ENCODE data around the gene CKS2.
"Not testable (repeated sequence)": the region's sequence is repeated elsewhere in the genome, so short reads cannot be mapped to it uniquely, and the experiment has no call there.

CKS2 gene

DNA sequence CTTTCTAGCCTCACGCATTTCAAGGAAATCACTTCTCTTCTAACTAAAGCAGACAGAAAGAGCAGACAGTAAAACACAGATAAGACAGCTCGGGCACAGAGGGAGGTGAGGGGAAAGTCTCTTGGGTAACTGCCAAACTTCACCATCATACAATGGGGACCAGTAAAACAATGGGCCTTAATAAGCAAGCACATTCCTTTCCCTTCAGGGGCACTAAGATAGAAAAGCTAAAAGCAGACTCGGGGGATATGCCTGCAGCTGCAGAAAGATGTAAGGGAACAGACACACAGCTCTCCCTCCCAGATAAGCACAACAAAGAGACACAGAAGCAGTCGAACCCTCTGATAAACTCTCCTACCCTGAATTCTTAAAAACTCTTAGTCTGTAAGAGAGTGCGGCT is 15.6 kb upstream of the CKS2 start:
- no peak for DNase-seq
- Mint-ChIP-seq H3K4me3 (no peak overlapping the region), H3K9me3 (peaks cover 0 to 9% of the 10 kb centered on the region in 2 donors), H3K27me3 (peaks cover 0 to 3% of the 10 kb centered on the region in 2 donors), H3K36me3 (peaks cover 3 to 4% of the 10 kb centered on the region in 2 donors), H3K27ac (no peak overlapping the region), H3K4me1 (no peaks in the 10 kb centered on the region)
- no peak for ATAC-seq (replicated peaks)

DNA sequence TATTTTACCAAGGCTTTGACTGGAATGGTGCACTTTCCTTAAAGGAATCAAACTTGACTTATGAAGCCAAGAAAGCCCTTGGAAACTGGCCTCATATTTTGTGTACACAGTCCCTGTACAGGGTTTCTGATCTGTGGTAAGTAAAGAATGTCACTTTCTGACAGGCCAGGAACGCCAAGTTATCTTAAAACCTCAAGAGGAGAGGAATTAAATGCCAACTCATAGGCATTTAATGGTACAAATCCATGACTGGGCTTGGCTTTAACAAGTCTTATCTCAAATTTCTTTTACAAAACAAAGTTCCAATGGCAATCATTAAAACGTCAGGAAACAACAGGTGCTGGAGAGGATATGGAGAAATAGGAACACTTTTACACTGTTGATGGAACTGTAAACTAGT is 9.0 kb upstream of the CKS2 start:
- DNase-seq; H3K4me3 Mint-ChIP-seq; ATAC-seq (replicated peaks); H3K36me3 Mint-ChIP-seq; H3K27ac Mint-ChIP-seq; H3K27me3 Mint-ChIP-seq; H3K9me3 Mint-ChIP-seq: not testable (repeated sequence)
- peaks cover 6 to 13% of the 10 kb centered on the region in 2 donors for H3K4me1 Mint-ChIP-seq

DNA sequence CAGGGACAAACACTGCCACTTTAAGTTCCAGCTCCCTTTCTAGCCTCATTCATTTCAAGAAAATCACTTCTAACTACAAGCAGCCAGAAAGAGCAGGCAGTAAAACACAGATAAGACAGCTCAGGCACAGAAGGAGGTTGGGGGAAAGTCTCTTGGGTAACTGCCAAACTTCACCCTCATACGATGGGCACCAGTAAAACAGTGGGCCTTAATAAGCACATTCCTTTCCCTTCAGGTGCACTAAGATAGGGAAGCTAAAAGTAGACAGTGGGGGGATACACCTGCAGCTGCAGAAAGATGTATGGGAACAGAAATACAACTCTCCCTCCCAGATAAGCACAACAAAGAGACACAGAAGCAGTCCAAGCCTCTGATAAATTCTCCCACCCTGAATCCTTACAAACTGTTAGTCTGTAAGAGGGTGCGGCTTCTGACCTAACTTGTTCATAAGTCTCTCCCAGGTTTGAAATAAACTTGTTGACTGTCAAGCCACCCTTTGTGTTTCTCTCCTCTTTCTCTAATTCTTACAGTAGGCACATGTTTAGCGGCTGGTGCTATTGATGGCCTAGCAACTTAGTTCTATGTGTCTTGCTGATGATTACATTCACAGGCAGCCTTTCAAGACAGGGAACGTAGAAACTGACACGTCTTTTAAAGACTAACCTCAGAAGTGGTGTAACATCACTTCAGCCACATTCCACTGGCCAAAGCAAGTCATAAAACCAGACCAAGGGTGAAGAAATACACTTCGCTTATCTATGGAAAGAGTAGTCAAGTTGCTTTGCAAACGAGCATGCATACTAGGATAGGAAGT is 6.8 kb upstream of the CKS2 start:
- Mint-ChIP-seq H3K27me3 (no peaks in the 10 kb centered on the region), H3K36me3 (peaks cover 10 to 14% of the 10 kb centered on the region in 2 donors), H3K9me3 (no peaks in the 10 kb centered on the region), H3K27ac (no peak overlapping the region), H3K4me1 (peaks cover 8 to 13% of the 10 kb centered on the region in 2 donors), H3K4me3 (no peak overlapping the region)
- DNase-seq: no peak
- ATAC-seq (replicated peaks): no peak

DNA sequence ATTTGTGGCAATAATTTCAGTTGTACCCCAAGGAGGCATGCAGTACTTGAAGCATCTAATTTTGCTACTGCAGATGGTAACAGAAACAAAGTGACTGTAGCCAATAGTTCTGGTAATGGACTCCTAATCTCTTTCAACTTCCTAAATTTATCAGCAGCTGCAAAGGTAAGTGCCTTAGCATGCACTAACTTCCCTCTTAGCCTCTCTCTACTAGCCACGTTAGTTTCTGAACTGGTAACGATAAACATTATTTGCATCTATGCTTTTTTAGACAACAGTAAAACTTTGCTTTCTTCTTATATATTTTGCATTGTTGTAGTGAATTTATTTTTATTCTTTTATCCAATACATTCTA is 6.2 kb upstream of the CKS2 start:
- Mint-ChIP-seq H3K4me1 (peaks cover 8 to 19% of the 10 kb centered on the region in 2 donors), H3K27ac (no peak overlapping the region), H3K27me3 (no peaks in the 10 kb centered on the region), H3K36me3 (peaks cover 14 to 16% of the 10 kb centered on the region in 2 donors), H3K4me3 (no peak overlapping the region), H3K9me3 (no peaks in the 10 kb centered on the region)
- ATAC-seq (replicated peaks): no peak
- DNase-seq: no peak

DNA sequence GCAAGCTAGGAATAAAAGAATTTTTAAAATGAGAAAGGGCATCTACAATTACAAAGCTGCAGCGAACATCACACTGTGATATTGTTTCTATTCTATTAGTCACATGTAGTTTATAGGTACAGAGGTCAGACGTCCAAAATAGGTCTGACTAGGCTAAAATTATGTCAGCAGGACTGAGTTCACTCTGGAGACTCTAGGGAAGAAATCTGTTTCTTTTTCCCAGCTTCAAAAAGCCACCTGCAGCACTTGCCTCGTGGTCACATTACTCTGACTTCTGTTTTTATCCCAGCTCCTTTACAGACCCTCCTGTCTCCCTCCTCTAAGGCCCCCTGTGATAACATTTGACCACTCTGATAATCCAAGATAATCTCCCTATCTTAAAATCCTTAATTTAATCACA is 5.1 kb upstream of the CKS2 start:
- Mint-ChIP-seq H3K4me1 (peaks cover 8 to 21% of the 10 kb centered on the region in 2 donors), H3K27ac (no peak overlapping the region), H3K36me3 (peaks cover 17 to 18% of the 10 kb centered on the region in 2 donors), H3K9me3 (no peaks in the 10 kb centered on the region), H3K4me3 (no peak overlapping the region), H3K27me3 (no peaks in the 10 kb centered on the region)
- DNase-seq: no peak
- ATAC-seq (replicated peaks): no peak

DNA sequence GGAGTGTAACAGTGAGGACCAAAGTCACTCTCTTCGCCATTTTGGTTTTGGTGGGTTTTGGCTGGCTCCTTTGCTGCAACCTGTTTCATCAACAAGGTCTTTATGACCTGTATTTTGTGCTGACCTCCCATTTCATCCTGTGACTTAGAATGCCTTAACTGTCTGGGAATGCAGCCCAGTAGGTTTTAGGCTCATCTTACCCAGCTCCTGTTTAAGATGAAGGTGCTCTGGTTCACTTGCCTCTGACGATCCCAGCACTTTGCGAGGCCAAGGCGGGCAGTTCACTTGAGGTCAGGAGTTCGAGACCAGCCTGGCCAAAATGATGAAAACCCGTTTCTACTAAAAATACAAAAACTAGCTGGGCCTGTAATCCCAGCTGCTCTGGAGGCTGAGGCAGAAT is 1.8 kb upstream of the CKS2 start:
- H3K27me3 Mint-ChIP-seq: no peaks in the 10 kb centered on the region
- peaks cover 8 to 21% of the 10 kb centered on the region in 2 donors for H3K4me1 Mint-ChIP-seq
- no peak for ATAC-seq (replicated peaks)

DNA sequence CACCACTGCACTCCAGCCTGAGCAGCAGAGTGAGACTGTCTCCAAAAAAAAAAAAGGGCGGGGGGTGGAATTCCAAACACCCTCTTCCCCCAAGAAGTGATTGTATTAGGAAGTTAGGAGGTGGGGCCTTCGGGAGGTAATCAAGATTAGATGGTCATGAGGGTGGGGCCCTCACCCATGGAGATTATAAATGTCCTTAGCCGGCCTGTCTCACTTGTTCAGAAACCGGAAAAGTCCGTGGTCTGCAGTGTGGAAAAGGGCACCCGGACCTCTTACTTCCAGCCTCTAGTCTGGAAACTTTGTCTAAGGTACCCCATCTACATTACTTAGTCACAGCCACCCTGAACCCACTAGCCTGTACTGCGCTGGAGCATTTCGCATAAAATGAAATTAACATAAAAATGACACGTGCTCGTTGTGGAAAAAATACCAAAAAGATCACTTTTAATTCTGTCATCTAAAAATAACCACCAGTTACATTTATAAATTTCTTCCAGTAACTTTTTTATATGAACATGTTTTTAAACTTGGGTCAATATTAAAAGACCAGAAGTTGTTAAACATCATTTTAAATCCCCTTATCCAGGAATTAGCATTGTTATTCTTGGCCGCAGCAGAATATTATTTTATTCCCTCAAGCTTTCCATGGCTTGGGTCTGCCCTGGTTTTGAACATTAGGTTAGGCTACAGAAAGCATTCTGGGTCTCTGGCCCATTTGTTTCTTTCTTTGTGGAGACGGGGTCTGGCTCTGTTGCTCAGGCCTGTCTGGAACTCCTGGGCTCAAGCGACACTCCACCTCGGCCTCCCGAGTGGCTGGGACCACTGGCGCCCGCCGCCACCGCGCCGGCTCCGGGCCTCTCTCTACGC is 1.2 kb upstream of the CKS2 start:
- Mint-ChIP-seq H3K27ac (peak overlapping the region; percentile 100), H3K9me3 (no peaks in the 10 kb centered on the region), H3K27me3 (no peaks in the 10 kb centered on the region), H3K4me3 (peak overlapping the region; percentile 94 to 97), H3K4me1 (peaks cover 10 to 15% of the 10 kb centered on the region in 2 donors), H3K36me3 (peaks cover 20 to 21% of the 10 kb centered on the region in 2 donors)
- no peak for ATAC-seq (replicated peaks)
- DNase-seq: no peak

More for the DNA sequence above, 1.8 kb upstream of the CKS2 start:
- Mint-ChIP-seq H3K36me3 (peaks cover 17 to 21% of the 10 kb centered on the region in 2 donors), H3K27ac (peak overlapping the region; percentile 100), H3K9me3 (no peaks in the 10 kb centered on the region), H3K4me3 (peak overlapping the region; percentile 94 to 97)
- no peak for DNase-seq

DNA sequence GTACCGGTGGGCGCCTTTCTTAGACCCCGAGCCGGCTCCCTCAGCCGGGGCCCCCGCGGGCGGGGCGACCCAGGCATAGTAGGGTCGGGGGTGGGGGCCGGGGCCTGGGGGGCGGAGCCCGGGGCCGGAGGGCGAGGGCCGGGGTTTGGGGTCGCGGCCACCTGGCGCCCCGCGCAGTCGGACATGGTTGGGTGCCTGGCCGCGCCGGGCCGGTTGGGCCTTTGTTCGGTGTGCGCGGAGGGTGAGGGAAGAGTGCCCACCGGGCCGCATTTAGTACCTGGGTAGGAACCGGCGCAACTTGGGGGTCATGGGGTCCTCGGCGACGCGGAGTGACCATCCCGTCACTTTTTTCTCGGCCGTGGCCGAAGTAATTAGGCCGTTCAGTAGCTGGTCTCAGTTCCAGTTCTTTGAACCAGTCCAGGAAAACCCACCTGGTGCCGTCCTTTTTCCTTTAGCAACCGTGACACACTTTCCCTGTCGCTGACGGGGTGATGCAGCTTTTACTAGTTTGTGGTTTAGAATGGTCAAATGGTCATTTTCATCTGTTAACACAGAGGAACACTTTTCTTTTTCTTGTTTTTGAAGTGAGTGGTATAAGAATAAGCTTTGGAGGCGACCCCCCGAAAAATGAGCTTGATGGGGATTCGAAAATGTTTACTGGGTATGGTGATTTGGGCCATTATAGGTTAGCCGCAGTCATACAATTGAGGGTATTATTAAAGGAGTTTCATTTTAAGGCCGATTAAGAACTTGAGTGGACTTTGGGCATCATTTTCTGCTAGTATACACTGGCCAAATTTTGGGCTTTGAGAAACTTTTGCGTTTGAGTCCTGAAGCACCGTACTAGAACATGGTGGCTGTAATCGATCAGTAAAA is 589 bp downstream of the CKS2 start:
- H3K4me1 Mint-ChIP-seq: peaks cover 7 to 9% of the 10 kb centered on the region in 2 donors
- H3K27ac Mint-ChIP-seq: peak overlapping the region; percentile 100
- peak; percentile 3 to 4 for ATAC-seq (replicated peaks)
- H3K27me3 Mint-ChIP-seq: no peaks in the 10 kb centered on the region
- no peaks in the 10 kb centered on the region for H3K9me3 Mint-ChIP-seq
- peaks cover 22 to 26% of the 10 kb centered on the region in 2 donors for H3K36me3 Mint-ChIP-seq
- peak overlapping the region; percentile 94 to 97 for H3K4me3 Mint-ChIP-seq
- no peak for DNase-seq

DNA sequence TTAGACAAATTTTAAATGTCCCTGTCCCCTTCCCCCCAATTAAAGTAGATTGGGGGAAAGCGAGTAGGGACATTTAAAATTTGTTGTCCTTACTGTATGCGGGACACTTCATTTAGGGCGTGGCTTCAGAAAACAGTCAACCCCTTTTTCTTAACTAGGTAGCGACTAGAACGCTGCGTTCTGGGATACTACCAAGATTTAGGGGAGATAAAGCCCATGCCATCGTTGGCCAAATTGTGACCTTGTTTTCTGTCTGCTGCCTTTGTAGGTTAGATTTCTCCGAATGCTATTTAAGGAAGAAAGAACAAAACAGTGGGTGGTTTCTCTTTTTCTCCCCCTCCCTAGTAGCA is 1.2 kb downstream of the CKS2 start:
- no peak for ATAC-seq (replicated peaks)
- Mint-ChIP-seq H3K36me3 (peaks cover 21 to 32% of the 10 kb centered on the region in 2 donors), H3K27ac (peak overlapping the region; percentile 80), H3K27me3 (no peaks in the 10 kb centered on the region), H3K9me3 (no peaks in the 10 kb centered on the region), H3K4me3 (peak overlapping the region; percentile 94 to 97), H3K4me1 (peaks cover 7 to 12% of the 10 kb centered on the region in 2 donors)
- DNase-seq: no peak

DNA sequence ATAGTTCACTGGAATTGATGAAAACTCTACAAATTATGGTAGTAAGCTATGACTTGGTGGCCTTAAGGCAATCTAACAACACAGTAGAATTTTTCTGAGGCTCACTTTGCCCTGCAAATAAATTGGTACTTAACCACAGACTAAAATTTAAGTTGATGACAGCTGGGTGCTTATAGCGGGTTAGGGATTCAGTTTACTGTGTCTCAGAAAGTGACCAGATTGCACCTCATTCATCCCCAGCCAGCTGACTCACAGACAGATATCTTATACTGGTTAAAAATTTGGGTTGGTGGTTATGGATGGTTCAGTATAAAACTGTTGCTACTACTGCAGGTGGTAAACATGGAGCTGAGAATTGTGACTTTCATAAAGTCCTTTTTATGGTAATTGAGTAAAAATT is 2.8 kb downstream of the CKS2 start:
- DNase-seq: no peak
- H3K9me3 Mint-ChIP-seq: no peaks in the 10 kb centered on the region
- H3K4me1 Mint-ChIP-seq: peaks cover 11 to 24% of the 10 kb centered on the region in 2 donors
- no peaks in the 10 kb centered on the region for H3K27me3 Mint-ChIP-seq
- H3K4me3 Mint-ChIP-seq: no peak overlapping the region
- no peak overlapping the region for H3K27ac Mint-ChIP-seq
- no peak for ATAC-seq (replicated peaks)
- H3K36me3 Mint-ChIP-seq: peaks cover 25 to 33% of the 10 kb centered on the region in 2 donors

DNA sequence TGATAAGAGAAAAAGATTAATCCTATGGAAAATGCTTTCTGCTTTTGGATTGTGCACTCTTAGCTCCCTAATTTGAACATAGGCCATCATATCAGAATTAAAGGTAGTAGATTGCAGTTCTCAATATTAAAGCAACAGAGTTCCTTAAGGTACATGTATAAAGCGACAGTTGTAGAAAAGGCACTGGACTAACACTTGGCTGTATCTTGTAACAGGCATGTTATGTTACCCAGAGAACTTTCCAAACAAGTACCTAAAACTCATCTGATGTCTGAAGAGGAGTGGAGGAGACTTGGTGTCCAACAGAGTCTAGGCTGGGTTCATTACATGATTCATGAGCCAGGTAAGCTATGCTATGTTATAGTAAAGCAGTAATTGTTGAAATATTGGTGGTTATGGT is 4.0 kb downstream of the CKS2 start:
- ATAC-seq (replicated peaks): no peak

DNA sequence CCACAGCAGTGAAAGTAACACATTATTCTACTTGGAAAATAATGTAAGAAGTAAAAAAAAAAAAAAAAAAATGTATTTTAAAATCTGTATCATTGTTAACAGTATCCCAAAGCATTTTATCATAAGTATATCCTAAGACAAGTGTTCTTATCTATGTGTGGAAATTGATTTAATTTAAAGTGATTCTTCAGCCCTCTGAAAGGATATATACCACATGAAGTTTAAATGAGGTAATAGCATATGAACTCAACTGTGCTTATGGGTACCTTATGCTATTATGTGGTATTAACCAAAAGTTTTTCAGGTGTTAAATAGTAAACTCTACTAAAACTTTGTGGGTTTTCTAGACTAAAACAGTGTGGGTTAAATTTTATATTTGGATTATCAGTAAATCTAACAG is 4.5 kb downstream of the CKS2 start:
- Mint-ChIP-seq H3K27me3 (no peaks in the 10 kb centered on the region), H3K4me3 (no peak overlapping the region), H3K9me3 (no peaks in the 10 kb centered on the region), H3K36me3 (peaks cover 28% of the 10 kb centered on the region in 2 donors), H3K4me1 (peaks cover 15 to 26% of the 10 kb centered on the region in 2 donors), H3K27ac (no peak overlapping the region)
- ATAC-seq (replicated peaks) (no peak), DNase-seq (no peak)

More for the DNA sequence above, 4.0 kb downstream of the CKS2 start:
- Mint-ChIP-seq H3K27me3 (no peaks in the 10 kb centered on the region), H3K27ac (no peak overlapping the region), H3K4me1 (peaks cover 15 to 26% of the 10 kb centered on the region in 2 donors), H3K9me3 (no peaks in the 10 kb centered on the region), H3K36me3 (peaks cover 28 to 29% of the 10 kb centered on the region in 2 donors), H3K4me3 (no peak overlapping the region)
- no peak for DNase-seq

DNA sequence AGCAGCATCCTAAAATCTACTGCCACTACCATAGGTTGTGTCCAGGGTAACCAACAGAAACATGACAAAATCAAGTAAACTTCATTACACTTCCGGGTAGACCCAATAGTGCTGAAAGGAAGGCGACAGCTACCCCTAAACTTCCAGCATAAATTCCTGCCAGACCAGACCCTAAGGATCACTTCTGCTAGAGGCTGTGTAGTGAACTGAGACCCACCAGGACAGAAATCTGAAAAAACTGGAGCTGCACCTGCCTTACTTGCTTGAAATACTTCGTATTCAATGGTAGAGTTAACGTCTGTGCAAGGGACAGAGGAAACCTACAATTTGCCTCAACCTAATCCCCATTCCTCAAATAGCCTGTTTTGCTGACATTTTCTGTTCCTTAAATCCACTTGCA is 6.3 kb downstream of the CKS2 start:
- Mint-ChIP-seq H3K36me3 (peaks cover 26 to 32% of the 10 kb centered on the region in 2 donors), H3K27me3 (no peaks in the 10 kb centered on the region), H3K9me3 (no peaks in the 10 kb centered on the region), H3K27ac (peak overlapping the region; percentile 99), H3K4me1 (peaks cover 17 to 39% of the 10 kb centered on the region in 2 donors), H3K4me3 (peak overlapping the region; percentile 91 to 95)
- no peak for DNase-seq
- ATAC-seq (replicated peaks): no peak
